Posterior vena cava (tissue), 2 donors: Measurements from ENCODE around the gene PRXL2B. TPM values are rescaled to one million over a fixed set of nuclear protein-coding genes. Genes with fewer than 3 reads are reported as not detected.
A peak's percentile ranks its signal among the peaks of the same experiment; 100 is the strongest.
"Not testable (repeated sequence)": the region's sequence is repeated elsewhere in the genome, so short reads cannot be mapped to it uniquely, and the experiment has no call there.

Experiments
- DNase-seq: peaks from one replicate; pipeline ENCODE4 v3.0.0-alpha.2; 2020; ENCODE audit warnings: low spot score
- intact Hi-C, 2 donors: fragments of 100-400 bp; cut with DNase I; formaldehyde crosslinking; loops; one replicate each; pipeline versions ENCODE4 v1.14.1 to v1.14.2; 2022 to 2023
- total RNA-seq, 2 donors: library from RNA; stranded (reverse); fragmentation: NEBNext Ultra II Directional; extraction: Animal tissue kit (Norgen Biotek cat#: 25700); gene quantifications; one replicate each; pipeline ENCODE4 v1.2.1, GENCODE V29; 2021
- donor health status: DM: yes; HTN: yes; CAD: no.
- donor health status: DM: yes; HTN: yes; CAD: no.

The PRXL2B gene
- total RNA-seq, 2 donors from 2014 or later = 11.4 to 12.2 TPM

DNA sequence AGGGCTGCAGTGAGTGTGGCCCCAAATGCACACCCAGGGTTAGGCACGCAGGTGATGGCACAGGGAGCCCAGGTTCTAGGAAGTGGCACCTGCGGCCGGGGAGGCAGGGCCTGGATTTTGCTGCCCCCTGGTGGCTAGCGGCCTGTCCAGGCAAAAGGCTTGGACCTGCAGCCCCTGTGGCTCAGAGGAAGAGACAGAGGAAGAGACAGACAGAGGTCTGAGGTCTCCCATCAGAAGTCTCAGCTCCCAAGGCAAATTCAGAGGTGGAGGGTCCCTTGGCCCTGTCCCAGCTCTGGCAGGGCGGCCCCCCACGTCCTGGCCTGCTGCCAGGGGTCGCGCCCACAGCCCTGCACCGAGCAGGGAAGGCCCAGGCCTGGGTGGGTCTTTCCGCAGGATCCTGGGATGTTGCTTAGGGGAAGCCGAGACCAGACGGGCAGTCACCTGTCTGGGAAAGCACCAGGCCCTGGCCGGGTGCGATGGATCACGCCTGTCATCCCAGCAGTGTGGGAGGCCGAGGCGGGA, 38.4 kb upstream of the PRXL2B start:
- intact Hi-C loops = loop anchor here (2.0 to 5.0 kb wide), 2 partner anchors 131 to 135 kb away; partner anchors contain the start of gene PEX10 (in 1 of the 2)
- DNase-seq = peak; percentile 93

DNA sequence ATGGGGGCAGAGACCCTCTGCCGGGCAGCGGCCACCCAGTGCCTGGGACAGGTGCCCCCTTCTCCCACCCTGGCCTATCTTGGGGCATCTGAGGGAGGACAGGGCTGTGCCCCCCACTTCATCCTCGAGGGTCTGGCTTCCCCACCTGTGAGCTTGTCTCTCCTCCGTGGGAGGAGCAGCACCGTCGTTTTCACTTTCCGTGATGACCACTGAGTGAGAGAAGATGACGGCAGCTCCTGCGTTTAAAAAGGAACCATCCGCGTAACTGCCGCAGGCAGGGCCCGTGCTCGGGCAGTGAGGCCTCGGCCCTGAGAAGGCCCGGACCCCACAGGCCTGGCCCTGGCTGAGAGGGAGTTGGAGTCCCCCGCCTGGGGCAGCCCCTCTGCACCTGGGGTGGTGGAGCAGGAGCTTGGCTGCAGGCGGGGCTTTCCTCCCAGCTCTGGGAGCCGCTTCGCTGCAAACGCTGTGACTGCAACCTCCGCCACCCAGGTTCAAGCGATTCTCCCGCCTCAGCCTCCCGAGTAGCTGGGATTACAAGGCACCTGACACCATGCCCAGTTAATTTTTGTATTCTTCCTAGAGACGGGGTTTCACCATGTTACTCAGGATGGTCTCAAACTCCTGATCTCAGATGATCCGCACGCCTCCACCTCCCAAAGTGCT, 37.1 kb upstream of the PRXL2B start:
- intact Hi-C loops = loop anchor here (2.0 to 5.0 kb wide), 2 partner anchors 132 to 137 kb away; partner anchors contain the start of gene PEX10 (in 1 of the 2)
- not testable (repeated sequence) for DNase-seq

DNA sequence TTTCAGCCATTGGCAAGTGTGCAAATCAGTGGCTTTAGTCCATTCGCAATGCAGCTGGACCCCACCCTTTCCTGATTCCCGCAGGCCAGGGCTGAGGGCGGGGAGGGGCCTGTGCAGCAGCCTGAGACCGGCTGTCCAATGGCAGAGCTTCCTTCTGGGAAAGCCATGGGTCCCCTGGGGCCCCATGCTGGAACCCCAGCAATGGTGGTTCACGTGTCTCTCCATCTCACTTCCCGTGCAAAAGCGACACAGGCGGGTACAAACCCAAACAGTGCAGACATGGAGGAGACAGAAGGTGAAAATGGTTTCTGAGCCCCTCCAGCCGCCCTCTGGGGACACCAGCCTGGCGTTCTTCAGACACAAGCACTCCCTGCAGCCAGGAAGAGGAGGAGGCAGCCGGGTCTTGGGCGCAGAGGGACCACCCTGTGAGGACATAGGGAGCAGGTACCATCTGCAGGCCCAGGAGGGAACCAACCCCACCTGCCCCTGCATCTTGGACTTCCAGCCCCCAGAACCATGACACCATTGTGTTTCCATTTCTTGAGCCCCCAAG, 36.2 kb upstream of the PRXL2B start:
- intact Hi-C loops, DNase-seq: not testable (repeated sequence)

DNA sequence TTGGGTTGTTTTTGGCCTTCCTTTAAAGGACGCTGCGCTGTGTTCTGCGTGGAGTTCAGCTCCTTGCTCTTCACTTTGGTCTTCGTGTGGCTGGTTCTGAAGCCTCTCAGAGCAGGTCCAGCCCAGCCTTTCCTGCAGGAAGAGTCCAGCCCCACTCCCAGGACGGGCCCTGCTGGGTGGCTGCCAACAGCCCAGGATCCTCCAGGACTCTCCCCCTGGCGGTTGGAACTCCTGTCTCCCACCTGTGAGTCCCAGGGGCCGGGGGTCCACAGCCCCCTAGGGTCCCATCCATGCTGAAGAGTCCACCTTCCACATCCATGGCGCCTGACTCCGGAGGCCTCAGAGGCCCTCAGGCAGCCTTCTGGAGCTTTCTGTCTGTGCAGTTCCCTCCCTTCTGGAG, 35.0 kb upstream of the PRXL2B start:
- intact Hi-C loops, DNase-seq: not testable (repeated sequence)

DNA sequence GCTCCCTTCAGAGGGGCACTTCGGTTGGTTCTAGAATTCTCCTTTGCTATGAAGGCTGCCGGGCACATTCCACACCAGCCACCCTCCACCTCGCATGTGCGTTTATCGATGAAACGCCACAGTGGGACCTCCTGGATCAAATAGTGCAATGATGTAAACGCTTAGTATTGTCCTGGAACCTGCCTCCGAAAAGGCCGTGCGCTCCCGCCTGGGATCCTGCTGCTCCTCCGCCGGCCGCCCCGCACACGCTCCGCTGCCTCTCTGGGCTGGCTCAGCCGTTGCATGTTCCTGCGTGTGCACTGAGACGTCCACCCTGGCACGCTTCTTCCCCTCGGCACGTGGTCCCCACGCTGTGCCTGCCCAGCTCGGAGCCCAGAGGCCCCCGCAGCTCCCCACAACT, 34.4 kb upstream of the PRXL2B start:
- intact Hi-C loops = no loop called here
- DNase-seq = no peak

DNA sequence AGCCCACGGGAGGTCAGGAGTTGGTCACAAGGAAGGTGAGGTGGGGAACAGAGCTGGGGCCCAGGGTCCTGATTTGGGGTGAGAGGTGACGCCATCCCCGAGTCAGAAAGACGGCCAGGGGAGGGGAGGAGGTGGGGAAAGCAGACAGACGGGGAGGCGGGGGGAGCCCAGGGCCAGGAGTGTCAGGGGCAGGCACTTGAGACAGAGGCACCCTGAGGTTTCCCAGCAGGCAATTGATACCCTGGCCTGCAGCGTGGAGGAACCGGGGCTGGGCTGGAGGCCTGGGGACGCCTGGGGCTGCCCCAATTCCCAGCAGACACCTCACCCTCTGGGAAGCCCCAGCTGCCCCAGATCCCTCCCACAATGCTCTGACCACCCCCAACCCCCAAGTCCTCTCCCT, 33.5 kb upstream of the PRXL2B start:
- DNase-seq, intact Hi-C loops: not testable (repeated sequence)

DNA sequence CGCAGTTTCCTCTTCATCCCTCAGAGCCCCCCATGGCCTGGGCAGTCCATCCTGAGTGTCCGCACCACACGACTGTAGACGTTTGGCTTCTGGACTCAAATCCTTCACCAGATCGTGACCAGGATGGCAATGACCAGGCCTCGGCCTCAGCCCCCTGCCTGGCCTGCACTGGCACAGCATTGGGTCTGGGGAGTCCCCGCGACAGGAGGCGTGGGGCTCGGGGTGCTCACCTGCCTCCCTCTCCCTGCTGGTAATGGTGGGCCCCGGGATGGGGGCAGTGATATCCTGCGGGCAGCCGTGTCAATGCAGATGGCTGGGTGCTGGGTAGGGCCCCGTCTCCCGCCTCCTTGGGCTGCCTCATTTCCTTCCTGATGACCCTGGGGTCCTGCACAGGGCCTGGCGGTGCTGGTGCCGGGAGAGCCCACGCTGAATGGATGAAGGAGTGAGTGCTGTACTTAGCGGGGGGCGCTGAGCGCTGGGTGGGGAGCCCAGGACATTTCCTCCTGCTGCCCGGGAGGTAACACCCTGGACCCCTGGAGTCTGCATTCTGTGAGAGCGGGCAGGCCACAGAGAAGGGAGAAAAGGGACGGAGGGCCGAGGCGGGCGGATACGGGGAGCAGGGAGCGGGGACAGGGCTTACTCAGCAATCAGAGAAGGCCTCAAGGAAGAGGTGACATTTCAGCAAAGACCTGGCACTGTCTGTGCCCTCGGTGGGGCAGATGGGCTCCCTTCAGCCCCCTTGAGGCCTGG, 32.5 kb upstream of the PRXL2B start:
- DNase-seq = no peak
- intact Hi-C loops = no loop called here

DNA sequence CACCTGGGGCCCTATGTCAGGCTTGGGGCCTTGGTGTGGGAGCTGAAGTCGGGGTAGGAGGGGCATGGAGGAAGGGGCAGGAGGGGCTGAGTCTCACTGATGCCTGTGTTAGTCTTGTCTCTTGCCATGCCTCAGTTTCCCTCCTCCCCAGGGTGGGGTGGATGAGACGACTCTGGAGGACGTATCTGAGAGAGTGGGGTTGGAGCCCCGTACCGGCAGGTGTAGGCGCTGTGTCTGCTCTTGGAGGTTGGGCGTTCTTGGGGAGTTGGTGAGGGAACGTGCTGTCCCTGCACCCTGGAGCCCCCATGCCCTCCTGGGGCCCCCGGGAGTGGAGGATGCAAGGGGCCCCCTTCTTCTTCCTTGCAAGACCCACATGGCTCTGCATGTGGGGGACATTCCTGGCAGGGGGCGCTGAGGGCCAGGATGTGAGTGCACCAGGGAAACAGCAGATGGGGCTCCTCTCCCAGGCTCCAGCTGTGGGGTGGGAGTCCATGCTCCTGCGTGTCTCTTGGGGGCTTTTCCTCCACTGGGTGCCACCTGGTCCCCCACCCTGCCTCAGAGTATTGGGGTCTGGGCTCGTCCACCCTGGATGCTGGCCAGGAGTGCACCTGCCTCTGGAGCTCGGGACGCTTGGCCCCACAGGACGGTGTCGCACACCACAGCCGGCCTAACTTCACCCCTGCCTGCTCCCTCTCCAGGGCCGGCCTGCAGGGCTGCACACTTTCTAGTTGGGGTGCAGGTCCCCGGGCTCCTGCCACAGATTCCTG, 31.8 kb upstream of the PRXL2B start:
- no peak for DNase-seq
- intact Hi-C loops = no loop called here

DNA sequence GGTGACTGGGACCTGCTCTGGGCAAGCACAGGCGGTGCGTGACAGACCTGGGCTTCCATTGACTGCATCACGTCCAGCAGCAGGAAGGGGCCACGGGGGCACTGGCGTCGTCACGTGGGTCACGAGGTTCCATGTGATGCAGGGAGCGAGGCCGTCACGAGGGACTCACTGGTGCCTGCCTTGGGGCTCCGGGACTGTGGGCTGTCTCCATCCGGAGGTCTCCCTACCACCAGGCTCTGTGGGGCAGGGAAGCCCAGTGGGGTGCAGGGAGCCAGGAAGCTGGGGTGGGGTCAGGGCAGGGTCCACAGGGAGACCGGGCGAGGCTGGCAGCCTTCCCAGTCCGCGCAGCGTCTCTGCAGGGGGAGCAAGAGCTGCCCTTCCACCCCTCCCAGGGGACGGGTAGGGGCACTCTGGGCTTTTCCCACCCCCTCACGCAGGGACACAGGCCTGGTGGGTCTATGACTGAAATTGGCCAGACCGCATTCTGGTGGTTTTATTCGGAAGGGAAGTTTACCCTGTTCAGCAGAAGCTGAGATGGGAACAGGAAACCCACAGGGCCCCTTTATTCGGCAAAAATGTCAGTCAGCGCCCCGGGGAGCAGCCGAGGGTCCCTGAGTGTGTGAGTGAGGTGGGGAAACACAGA, 30.8 kb upstream of the PRXL2B start:
- peak; percentile 96 for DNase-seq
- intact Hi-C loops = no loop called here

DNA sequence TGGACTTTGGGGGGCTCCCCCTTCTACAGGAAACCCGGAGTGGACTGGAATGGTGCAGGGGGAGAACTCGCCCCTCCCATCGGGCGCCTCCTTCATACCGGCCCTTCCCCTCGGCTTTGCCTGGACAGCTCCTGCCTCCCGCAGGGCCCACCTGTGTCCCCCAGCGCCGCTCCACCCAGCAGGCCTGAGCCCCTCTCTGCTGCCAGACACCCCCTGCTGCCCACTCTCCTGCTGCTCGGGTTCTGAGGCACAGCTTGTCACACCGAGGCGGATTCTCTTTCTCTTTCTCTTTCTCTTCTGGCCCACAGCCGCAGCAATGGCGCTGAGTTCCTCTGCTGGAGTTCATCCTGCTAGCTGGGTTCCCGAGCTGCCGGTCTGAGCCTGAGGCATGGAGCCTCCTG, 30.3 kb upstream of the PRXL2B start, which contains the start of gene TNFRSF14:
TSS of gene TNFRSF14 (plus strand) at position 95 of the 401 bp plus-strand sequence. CDS start at position 389, 294 bp downstream.
- no peak for DNase-seq
- intact Hi-C loops = no loop called here

DNA sequence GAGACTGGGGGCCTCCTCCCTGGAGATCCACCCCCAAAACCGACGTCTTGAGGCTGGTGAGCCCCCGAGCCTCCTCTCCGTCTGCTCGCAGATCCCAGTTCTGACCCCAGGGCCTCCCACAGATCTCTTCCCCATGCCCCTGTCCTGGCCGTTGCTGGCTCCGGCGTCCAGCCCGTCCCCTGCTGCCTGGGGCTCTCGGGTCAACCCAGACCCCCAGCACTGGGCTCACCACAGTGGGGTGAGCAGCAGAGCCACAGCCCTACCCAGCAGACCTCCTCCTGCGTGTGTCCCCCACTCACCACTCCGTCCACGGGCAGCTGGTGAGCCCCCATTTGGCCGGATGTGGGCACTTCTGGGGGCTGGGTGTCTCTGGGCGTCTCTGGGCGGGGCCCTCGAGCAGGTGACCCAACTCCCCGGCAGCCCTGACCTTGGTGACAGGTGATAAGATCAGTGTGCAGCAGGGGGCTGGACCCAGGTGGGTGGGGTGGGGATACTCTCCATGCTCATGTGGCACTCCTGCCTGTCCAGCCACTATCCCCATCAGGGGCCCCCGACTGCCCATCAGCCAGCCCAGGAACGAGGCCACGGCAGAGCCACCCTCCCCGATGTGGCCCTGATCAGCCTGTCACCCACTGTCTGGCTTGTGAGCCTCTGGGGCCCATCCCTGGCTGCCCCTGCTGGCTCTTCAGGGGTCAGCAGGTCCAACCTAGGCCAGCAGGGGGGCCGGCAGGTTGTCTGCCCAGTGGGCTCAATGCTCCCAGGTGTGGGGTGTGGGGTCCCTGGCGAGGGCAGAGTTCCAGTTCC, 29.7 kb upstream of the PRXL2B start:
- no peak for DNase-seq
- intact Hi-C loops = no loop called here

DNA sequence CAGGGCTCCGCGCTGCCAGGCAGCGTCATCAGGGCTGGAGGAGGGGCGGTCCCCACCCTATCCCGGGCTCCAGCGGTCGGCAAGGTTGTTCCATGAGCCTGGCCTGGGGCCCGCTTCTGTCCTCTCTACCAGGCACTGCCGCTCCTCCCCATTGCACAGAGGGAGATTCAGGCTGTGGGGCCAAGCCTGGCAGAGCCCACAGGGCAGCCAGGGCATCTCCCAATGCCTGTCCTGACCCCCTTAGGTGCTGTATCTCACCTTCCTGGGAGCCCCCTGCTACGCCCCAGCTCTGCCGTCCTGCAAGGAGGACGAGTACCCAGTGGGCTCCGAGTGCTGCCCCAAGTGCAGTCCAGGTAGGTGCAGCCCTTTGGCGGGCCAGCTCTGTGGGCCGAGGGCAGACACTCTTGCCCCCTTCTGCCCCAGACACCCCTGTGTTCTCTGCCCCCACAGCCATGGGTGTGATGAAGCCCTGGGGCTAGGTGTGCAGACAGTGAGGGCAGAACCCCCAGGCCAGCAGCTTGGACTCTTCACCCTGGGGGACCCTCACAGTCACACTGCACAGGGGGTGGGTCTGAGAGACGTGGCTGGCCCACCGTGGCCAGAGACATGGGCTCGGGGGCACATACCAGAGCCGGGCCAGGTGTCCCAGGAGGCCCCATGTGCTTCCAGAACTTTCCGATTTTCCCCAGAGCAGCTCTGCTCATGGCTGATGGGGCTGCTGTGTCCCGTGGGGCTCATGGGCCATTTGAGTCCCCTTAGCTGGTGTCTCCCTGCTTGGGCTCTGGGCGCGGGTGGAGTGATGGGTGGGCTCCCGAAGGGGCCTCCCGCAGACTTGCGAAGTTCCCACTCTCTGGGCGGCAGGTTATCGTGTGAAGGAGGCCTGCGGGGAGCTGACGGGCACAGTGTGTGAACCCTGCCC, 28.8 kb upstream of the PRXL2B start:
- DNase-seq = no peak
- intact Hi-C loops = no loop called here

DNA sequence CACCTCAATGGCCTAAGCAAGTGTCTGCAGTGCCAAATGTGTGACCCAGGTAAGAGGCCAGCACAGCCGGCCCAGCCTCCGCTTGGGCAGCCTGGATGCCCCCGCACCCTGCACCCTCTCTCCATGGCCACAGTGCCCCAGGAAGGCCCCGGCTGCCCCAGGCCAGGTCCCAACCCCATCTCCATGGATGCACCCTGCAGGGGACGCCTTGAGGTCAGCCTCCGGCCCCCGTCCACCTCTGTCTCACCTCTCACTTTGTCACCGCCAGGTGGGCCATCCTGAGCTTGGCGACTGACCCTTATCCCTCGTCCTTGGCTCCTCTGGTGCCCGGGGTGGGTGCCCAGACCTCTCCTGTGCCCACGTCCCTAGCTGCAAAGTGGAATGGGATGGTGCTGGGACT, 28.2 kb upstream of the PRXL2B start:
- intact Hi-C loops = no loop called here
- no peak for DNase-seq

DNA sequence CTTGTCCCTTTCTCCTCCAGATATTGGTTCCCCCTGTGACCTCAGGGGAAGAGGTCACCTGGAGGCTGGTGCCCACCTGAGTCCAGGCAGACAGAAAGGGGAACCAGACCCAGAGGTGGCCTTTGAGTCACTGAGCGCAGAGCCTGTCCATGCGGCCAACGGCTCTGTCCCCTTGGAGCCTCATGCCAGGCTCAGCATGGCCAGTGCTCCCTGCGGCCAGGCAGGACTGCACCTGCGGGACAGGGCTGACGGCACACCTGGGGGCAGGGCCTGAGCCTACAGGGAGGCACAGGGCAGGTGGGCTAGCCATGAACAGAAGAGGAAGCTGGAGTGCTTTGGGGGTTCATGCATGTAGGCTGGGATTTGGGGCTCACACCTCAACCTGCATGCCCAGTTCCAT, 27.7 kb upstream of the PRXL2B start:
- intact Hi-C loops = no loop called here
- no peak for DNase-seq

DNA sequence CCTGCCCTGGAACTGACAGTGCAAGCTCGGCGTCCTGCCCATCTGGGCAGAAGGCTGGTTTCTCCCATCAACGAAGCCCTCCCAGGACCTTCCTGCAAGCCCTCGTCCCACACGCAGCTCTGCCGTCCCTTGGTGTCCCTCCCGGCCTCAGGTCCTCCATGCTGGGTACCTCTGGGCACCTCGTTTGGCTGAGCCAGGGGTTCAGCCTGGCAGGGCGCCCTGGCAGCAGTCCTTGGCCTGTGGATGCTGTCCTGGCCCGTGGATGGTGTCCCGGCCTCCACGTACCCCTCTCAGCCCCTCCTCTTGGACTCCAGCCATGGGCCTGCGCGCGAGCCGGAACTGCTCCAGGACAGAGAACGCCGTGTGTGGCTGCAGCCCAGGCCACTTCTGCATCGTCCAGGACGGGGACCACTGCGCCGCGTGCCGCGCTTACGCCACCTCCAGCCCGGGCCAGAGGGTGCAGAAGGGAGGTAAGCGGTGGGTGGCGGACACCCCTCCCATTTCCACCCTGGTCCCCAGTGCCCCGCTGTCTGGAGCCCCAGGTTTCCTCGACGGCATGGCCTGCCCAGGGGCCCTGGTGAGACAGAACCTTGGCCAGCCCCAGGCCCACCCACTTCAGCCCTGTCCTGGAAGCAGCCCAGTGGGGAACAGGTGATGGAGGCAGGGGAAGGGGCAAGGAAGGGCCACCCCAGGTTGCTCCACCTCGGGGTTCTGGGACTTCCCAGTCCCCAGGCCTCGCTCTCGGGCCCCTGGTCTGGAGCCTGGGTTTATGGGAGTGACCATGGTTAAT, 26.9 kb upstream of the PRXL2B start:
- intact Hi-C loops = no loop called here
- no peak for DNase-seq

DNA sequence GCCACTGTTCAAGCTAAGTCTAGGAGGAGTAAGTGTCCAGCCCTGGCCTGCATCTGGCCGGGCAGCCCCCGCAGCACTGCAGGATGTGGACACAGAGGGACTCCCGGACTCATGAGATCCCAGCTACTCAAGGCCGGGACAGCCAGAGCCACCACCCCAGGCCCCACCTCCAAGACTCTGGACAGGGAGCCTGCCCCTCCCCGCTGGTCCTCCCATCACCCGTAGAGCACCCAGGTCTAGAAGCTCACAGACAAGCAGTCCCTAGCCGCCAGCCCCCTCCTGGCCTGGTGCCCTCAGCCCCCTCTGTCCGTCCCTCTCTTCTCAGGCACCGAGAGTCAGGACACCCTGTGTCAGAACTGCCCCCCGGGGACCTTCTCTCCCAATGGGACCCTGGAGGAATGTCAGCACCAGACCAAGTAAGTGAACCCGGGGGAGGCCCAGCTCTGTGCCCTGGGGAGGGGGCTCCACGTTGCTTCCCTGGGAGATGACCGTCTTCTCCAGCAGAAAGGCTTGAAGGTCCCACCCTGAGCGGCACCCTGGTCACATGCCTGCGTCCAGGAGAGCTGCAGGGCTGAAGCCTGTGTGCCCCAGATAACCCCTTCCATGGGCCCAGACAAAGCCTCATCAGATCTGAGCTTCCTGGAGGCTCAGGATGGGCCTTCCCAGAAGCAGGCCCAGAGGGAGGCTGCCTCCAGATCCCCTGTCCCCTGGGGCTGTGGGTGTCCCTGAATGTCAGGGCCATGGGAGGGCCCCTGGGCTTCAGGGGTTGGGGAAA, 26.1 kb upstream of the PRXL2B start:
- intact Hi-C loops = no loop called here
- DNase-seq = no peak
